Mesenchymal stem cell (in vitro differentiated cells and primary cell): ENCODE results near the gene RNF215.

Experiments used
- DNase-seq: peaks from one replicate; pipeline ENCODE4 v3.0.0-alpha.2; 2013
- H2AFZ ChIP-seq: one replicate; pipeline ENCODE4 v1.6.1; 2013; ENCODE audit warnings: low read depth, mild to moderate bottlenecking, control low read depth, inconsistent platforms, low read length, moderate library complexity
- H2AK5ac ChIP-seq: 2 replicates; pipeline ENCODE4 v1.6.1; 2013; ENCODE audit warnings: low read length, moderate library complexity, mild to moderate bottlenecking, inconsistent platforms; ENCODE audit not compliant: severe bottlenecking
- H2BK120ac ChIP-seq: one replicate; pipeline ENCODE4 v1.6.1; 2013; ENCODE audit warnings: low read depth, mild to moderate bottlenecking, inconsistent platforms, low read length, moderate library complexity
- H2BK12ac ChIP-seq, 2 experiments: one replicate each; pipeline ENCODE4 v1.6.1; 2013; ENCODE audit warnings: inconsistent platforms in 2 of 2, low read length in 2 of 2, mild to moderate bottlenecking in 2 of 2, moderate library complexity in 2 of 2, control low read depth in 1 of 2
- H2BK15ac ChIP-seq: one replicate; pipeline ENCODE4 v1.6.1; 2013; ENCODE audit warnings: mild to moderate bottlenecking, low read depth, inconsistent platforms; ENCODE audit not compliant: poor library complexity, severe bottlenecking
- H2BK5ac ChIP-seq: 2 replicates; pipeline ENCODE4 v1.6.1; 2013; ENCODE audit warnings: low read depth, mild to moderate bottlenecking, low read length, control low read depth, inconsistent platforms; ENCODE audit not compliant: poor library complexity, severe bottlenecking
- H3K14ac ChIP-seq, 2 experiments: one replicate each; pipeline ENCODE4 v1.6.1; 2013; ENCODE audit warnings: inconsistent platforms in 2 of 2, low read length in 2 of 2, control low read depth in 1 of 2, mild to moderate bottlenecking in 1 of 2, moderate library complexity in 1 of 2
- H3K18ac ChIP-seq, 2 experiments: one replicate each; pipeline ENCODE4 v1.6.1; 2013; ENCODE audit warnings: inconsistent platforms in 2 of 2, low read length in 2 of 2, control low read depth in 1 of 2, low read depth in 1 of 2, mild to moderate bottlenecking in 1 of 2
- H3K23ac ChIP-seq, 2 experiments: one replicate each; pipeline ENCODE4 v1.6.1; 2013; ENCODE audit warnings: inconsistent platforms in 2 of 2, low read length in 2 of 2, mild to moderate bottlenecking in 2 of 2, moderate library complexity in 2 of 2, control low read depth in 1 of 2
- H3K27ac ChIP-seq: 2 replicates; pipeline ENCODE4 v1.5.1; 2013; ENCODE audit warnings: mild to moderate bottlenecking, moderate library complexity, low read length, control low read depth, inconsistent platforms; ENCODE audit not compliant: poor library complexity, severe bottlenecking
- H3K27me3 ChIP-seq, 2 experiments: 2 replicates each; pipeline versions ENCODE4 v1.6.1 to v1.7.0; 2013; ENCODE audit warnings: low read length in 2 of 2, mild to moderate bottlenecking in 2 of 2, moderate library complexity in 2 of 2, control low read depth in 1 of 2, inconsistent platforms in 1 of 2; ENCODE audit not compliant: control insufficient read depth in 1 of 2, insufficient read depth in 1 of 2
- H3K36me3 ChIP-seq, 2 experiments: 2 replicates each; pipeline versions ENCODE4 v1.6.1 to v1.7.0; 2013; ENCODE audit warnings: low read length in 2 of 2, control low read depth in 1 of 2, inconsistent platforms in 1 of 2, low read depth in 1 of 2, mild to moderate bottlenecking in 1 of 2; ENCODE audit not compliant: insufficient read depth in 2 of 2, control insufficient read depth in 1 of 2
- H3K4ac ChIP-seq, 2 experiments: one replicate each; pipeline ENCODE4 v1.6.1; 2013; ENCODE audit warnings: inconsistent platforms in 2 of 2, low read length in 2 of 2, mild to moderate bottlenecking in 2 of 2, moderate library complexity in 2 of 2, control low read depth in 1 of 2, low read depth in 1 of 2
- H3K4me1 ChIP-seq: 2 replicates; pipeline ENCODE4 v1.6.1; 2013; ENCODE audit warnings: low read depth, low read length, control low read depth; ENCODE audit not compliant: control insufficient read depth, insufficient read depth
- H3K4me2 ChIP-seq: 2 replicates; pipeline ENCODE4 v1.6.1; 2013; ENCODE audit warnings: low read length, mild to moderate bottlenecking, inconsistent platforms; ENCODE audit not compliant: poor library complexity, severe bottlenecking
- H3K4me3 ChIP-seq, 2 experiments: 2 replicates each; pipeline versions ENCODE4 v1.5.1 to v1.7.0; 2013; ENCODE audit warnings: low read length in 2 of 2, mild to moderate bottlenecking in 2 of 2, control low read depth in 1 of 2, low read depth in 1 of 2; ENCODE audit not compliant: insufficient read depth in 1 of 2
- H3K79me1 ChIP-seq: replicated peaks from 2 replicates; pipeline ENCODE4 v1.6.1; 2013; ENCODE audit warnings: mild to moderate bottlenecking, control low read depth, low read length, inconsistent platforms; ENCODE audit not compliant: poor library complexity, severe bottlenecking
- H3K9ac ChIP-seq: 2 replicates; pipeline ENCODE4 v1.7.0; 2013; ENCODE audit warnings: mild to moderate bottlenecking, low read length, moderate library complexity
- H3K9me3 ChIP-seq: 2 replicates; pipeline ENCODE4 v1.7.0; 2013; ENCODE audit warnings: mild to moderate bottlenecking, low read length; ENCODE audit not compliant: control insufficient read depth
- H4K8ac ChIP-seq: one replicate; pipeline ENCODE4 v1.6.1; 2013; ENCODE audit warnings: inconsistent platforms, mild to moderate bottlenecking, low read length, moderate library complexity
- H4K91ac ChIP-seq: one replicate; pipeline ENCODE4 v1.6.1; 2013; ENCODE audit warnings: mild to moderate bottlenecking, low read length, inconsistent platforms
- WGBS: methylation state at CpG from one replicate; pipeline ENCODE4 v1.1.7; 2013; ENCODE audit warnings: mixed read lengths; 5-methylcytosine and 5-hydroxymethylcytosine counted together

The RNF215 gene

GRCh38 chr22:30414525-30415047 is 27.4 kb upstream of the RNF215 start:
- no peaks in the 10 kb centered on the region for H3K27me3 ChIP-seq
- H3K4ac ChIP-seq = no peak overlapping the region
- no peak overlapping the region for H3K14ac ChIP-seq
- no peak overlapping the region for H3K18ac ChIP-seq
- H3K4me3 ChIP-seq = no peak overlapping the region
- no peak for DNase-seq
- no peak overlapping the region for H4K91ac ChIP-seq
- H2BK5ac ChIP-seq = no peak overlapping the region
- H3K27ac ChIP-seq = no peak overlapping the region
- peaks cover 9% of the 10 kb centered on the region for H3K79me1 ChIP-seq
- H3K9me3 ChIP-seq = no peaks in the 10 kb centered on the region
- H3K4me1 ChIP-seq = peaks cover 7% of the 10 kb centered on the region
- H2AFZ ChIP-seq = no peak overlapping the region
- no peak overlapping the region for H2BK12ac ChIP-seq
- H3K9ac ChIP-seq = no peak overlapping the region
- no peak overlapping the region for H2BK15ac ChIP-seq
- 93% methylated on average over 4 of the region's 4 CpGs for WGBS
- peaks cover 63 to 71% of the 10 kb centered on the region in 2 experiments for H3K36me3 ChIP-seq
- H2AK5ac ChIP-seq = no peak overlapping the region
- no peak overlapping the region for H4K8ac ChIP-seq
- H2BK120ac ChIP-seq = no peak overlapping the region
- H3K4me2 ChIP-seq = no peak overlapping the region
- H3K23ac ChIP-seq = no peak overlapping the region

DNA sequence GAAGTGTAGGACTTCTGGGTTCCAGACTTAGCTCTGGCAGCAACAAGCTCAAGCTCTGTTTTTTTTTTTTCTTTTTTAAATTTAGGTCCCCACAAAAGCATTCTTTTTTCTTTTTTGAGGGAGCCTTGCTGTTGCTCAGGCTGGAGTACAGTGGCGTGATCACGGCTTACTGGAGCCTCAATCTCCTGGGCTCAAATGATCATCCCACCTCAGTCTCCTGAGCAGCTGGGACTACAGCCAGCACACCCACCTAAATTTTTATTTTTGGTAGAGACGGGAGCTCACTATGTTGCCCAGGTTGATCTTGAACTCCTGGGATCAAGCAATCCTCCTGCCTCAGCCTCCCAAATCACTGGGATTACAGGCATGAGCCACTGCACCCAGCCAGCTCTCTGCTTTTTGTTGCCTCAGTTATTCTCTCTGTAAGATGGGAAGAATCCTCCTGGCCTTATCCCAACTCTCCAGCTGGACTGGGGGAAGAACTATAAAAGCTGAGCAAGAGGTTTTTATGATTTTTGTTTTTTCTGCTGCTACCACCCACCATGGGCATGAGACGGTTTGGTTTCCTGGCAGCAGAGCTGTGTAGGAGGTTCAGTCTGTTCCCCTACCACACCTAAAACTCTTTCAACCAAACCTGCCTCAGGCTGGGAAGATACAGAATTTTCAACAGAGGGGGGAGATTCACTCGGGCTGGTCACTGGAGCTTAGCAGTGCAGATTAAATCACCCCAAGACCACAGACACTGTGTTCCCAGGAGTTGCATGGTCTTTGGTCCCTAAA is 26.7 kb upstream of the RNF215 start:
- Histone ChIP-seq H3K4me1 (peaks cover 7% of the 10 kb centered on the region), H3K36me3 (peaks cover 67 to 74% of the 10 kb centered on the region in 2 experiments), H2BK12ac (no peak overlapping the region), H4K91ac (no peak overlapping the region), H3K4ac (no peak overlapping the region), H2AFZ (no peak overlapping the region), H3K9me3 (no peaks in the 10 kb centered on the region), H3K14ac (no peak overlapping the region), H2BK120ac (no peak overlapping the region), H3K4me2 (no peak overlapping the region), H3K18ac (no peak overlapping the region), H3K23ac (no peak overlapping the region), H3K27me3 (no peaks in the 10 kb centered on the region), H3K9ac (no peak overlapping the region), H3K27ac (no peak overlapping the region), H4K8ac (no peak overlapping the region), H2BK15ac (no peak overlapping the region), H3K79me1 (peaks cover 9% of the 10 kb centered on the region), H2BK5ac (no peak overlapping the region), H3K4me3 (no peak overlapping the region), H2AK5ac (no peak overlapping the region)
- WGBS = 95% methylated on average over 5 of the region's 5 CpGs
- DNase-seq = no peak

- H3K9me3 ChIP-seq = no peaks in the 10 kb centered on the region
- H2BK12ac ChIP-seq = no peak overlapping the region
- no peak overlapping the region for H3K4ac ChIP-seq
- H3K9ac ChIP-seq = no peak overlapping the region
- no peak for DNase-seq
- H3K27me3 ChIP-seq = no peaks in the 10 kb centered on the region
- no peak overlapping the region for H2BK5ac ChIP-seq
- H4K91ac ChIP-seq = no peak overlapping the region
- H3K14ac ChIP-seq = no peak overlapping the region
- H4K8ac ChIP-seq = no peak overlapping the region
- H3K79me1 ChIP-seq = peaks cover 9% of the 10 kb centered on the region
- H3K4me2 ChIP-seq = no peak overlapping the region
- no peak overlapping the region for H2AK5ac ChIP-seq
- no peak overlapping the region for H3K27ac ChIP-seq
- H3K36me3 ChIP-seq = peaks cover 69 to 72% of the 10 kb centered on the region in 2 experiments
- no peak overlapping the region for H2BK15ac ChIP-seq
- H3K4me1 ChIP-seq = peaks cover 9% of the 10 kb centered on the region
- H3K18ac ChIP-seq = no peak overlapping the region
- WGBS = 87% methylated on average over 4 of the region's 4 CpGs
- no peak overlapping the region for H3K23ac ChIP-seq
- H2BK120ac ChIP-seq = no peak overlapping the region
- H3K4me3 ChIP-seq = no peak overlapping the region
- no peak overlapping the region for H2AFZ ChIP-seq
These were observed 25.8 kb upstream of the RNF215 start for GRCh38 chr22:30413001-30413400.

DNA sequence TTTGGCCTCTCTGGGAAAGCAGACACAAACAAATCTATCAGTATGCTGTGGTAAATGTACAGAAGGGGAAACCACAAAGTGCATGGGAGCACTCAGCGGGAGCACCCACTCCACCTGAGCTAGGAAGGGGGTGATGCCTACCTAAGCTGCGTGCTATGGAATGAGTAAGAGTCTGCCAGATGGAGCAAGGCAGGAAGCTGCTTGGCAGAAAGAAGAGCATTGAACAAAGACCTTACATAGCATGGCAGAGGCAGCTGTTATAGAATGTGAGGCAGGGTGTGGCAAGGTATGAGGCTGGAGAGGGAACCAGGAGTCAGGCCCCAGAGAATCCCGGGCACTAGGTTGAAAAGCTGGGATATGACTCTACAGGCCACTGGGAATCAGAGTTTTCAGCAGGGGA is 24.6 kb upstream of the RNF215 start:
- DNase-seq = no peak
- Histone ChIP-seq H2BK12ac (no peak overlapping the region), H3K4ac (no peak overlapping the region), H3K9ac (no peak overlapping the region), H2BK120ac (no peak overlapping the region), H3K23ac (no peak overlapping the region), H3K79me1 (peaks cover 8% of the 10 kb centered on the region), H3K14ac (no peak overlapping the region), H2AK5ac (no peak overlapping the region), H2AFZ (no peak overlapping the region), H2BK15ac (no peak overlapping the region), H3K4me2 (no peak overlapping the region), H4K8ac (no peak overlapping the region), H4K91ac (no peak overlapping the region), H3K4me3 (no peak overlapping the region), H3K36me3 (peaks cover 70 to 72% of the 10 kb centered on the region in 2 experiments), H3K18ac (no peak overlapping the region), H3K27ac (no peak overlapping the region), H3K27me3 (no peaks in the 10 kb centered on the region), H3K9me3 (no peaks in the 10 kb centered on the region), H3K4me1 (peaks cover 7% of the 10 kb centered on the region), H2BK5ac (no peak overlapping the region)
- WGBS = 96% methylated on average over 3 of the region's 3 CpGs
